Peyer's patch (tissue), 4 donors: Measurements from ENCODE around the gene MRGPRD.

Experiments used
- POLR2A ChIP-seq, 2 donors: fragments of 450-650 bp; IDR thresholded peaks; one replicate each; pipeline ENCODE4 v1.5.1; 2017; ENCODE audit warnings: antibody characterized with exemption in 2 of 2, mild to moderate bottlenecking in 2 of 2, moderate library complexity in 2 of 2
- TF ChIP-seq, protein P1 (sequence below), 6 experiments: fragments of 450-650 bp in 4 of 6; fragments of 200-600 bp in 2 of 6; sonication (generic) in 1 of 6; IDR thresholded peaks; one replicate each; pipeline ENCODE4 v1.5.1; 2017 to 2019; ENCODE audit warnings: antibody characterized with exemption in 6 of 6, mild to moderate bottlenecking in 3 of 6, moderate library complexity in 1 of 6

DNA sequence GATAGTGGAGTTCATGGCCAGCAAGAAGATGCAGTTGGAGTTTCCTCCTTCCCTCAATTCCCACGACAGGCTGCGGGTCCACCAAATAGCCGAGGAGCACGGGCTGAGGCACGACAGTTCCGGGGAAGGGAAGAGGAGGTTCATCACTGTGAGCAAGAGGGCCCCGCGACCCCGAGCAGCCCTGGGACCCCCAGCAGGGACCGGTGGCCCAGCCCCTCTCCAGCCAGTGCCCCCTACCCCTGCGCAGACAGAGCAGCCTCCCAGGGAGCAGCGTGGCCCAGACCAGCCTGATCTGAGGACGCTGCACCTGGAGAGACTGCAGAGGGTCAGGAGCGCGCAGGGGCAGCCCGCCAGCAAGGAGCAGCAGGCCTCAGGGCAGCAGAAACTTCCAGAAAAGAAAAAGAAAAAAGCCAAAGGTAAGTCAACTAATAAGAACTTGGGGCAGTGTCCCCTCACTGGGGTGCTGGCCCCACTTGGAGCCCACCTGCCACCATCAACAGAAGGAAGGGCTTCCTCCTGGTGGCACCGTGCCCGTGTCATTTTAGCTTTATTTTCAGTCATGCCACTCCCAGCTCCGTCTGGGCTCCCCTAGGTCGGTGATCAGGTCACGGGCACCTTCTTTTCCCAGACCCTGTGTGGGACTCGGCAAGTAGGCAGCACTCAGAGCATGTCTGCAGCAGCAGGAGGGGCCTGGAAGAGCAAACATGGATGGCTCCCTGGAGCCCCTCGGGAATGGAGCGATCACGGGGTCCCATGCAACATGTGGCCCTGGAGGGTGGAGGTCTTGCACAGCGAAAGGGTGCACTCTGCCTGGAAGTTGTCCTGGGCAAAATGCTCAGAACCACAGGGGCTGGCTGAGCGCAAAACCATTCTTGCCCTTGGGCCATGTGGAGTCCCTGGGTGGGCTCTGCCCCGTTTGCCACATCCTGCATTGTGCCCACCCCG lies 43.8 kb downstream of the MRGPRD start:
- TF ChIP-seq, protein P1, sequence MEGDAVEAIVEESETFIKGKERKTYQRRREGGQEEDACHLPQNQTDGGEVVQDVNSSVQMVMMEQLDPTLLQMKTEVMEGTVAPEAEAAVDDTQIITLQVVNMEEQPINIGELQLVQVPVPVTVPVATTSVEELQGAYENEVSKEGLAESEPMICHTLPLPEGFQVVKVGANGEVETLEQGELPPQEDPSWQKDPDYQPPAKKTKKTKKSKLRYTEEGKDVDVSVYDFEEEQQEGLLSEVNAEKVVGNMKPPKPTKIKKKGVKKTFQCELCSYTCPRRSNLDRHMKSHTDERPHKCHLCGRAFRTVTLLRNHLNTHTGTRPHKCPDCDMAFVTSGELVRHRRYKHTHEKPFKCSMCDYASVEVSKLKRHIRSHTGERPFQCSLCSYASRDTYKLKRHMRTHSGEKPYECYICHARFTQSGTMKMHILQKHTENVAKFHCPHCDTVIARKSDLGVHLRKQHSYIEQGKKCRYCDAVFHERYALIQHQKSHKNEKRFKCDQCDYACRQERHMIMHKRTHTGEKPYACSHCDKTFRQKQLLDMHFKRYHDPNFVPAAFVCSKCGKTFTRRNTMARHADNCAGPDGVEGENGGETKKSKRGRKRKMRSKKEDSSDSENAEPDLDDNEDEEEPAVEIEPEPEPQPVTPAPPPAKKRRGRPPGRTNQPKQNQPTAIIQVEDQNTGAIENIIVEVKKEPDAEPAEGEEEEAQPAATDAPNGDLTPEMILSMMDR (IDR thresholded peaks at IDR 0.05), result no peak
- TF ChIP-seq POLR2A (IDR thresholded peaks at IDR 0.05), result no peak
